ENCODE results near the gene GPR37L1.
"Not testable (repeated sequence)": the region's sequence is repeated elsewhere in the genome, so short reads cannot be mapped to it uniquely, and the experiment has no call there.

Gene GPR37L1

GRCh38 chr1:202156590-202156989 is 33.9 kb downstream of the GPR37L1 start:
- no peak for DNase-seq

- DNase-seq, result no peak
Observed at GRCh38 chr1:202157945-202158344, 35.2 kb downstream of the GPR37L1 start.

- no peak for DNase-seq
Observed at GRCh38 chr1:202158810-202159533, 36.3 kb downstream of the GPR37L1 start.

- no peak for DNase-seq
Observed at GRCh38 chr1:202159534-202160371, 37.0 kb downstream of the GPR37L1 start.

GRCh38 chr1:202160377-202160940 is 37.7 kb downstream of the GPR37L1 start, which contains the start of gene PTPN7:
TSS of gene PTPN7 (minus strand) at chr1:202160602. CDS start at chr1:202159402, 1,200 bp downstream.
- DNase-seq, result no peak

GRCh38 chr1:202161151-202162046 is 38.7 kb downstream of the GPR37L1 start:
- no peak for DNase-seq

- DNase-seq, result no peak
Observed at GRCh38 chr1:202162047-202162417, 39.3 kb downstream of the GPR37L1 start.

- DNase-seq, result no peak
Observed at GRCh38 chr1:202162418-202163280, 39.9 kb downstream of the GPR37L1 start.

GRCh38 chr1:202163281-202164270 is 40.9 kb downstream of the GPR37L1 start:
- no peak for DNase-seq

- no peak for DNase-seq
Observed at GRCh38 chr1:202164271-202165037, 41.7 kb downstream of the GPR37L1 start.

GRCh38 chr1:202165267-202165941 is 42.7 kb downstream of the GPR37L1 start:
- no peak for DNase-seq

GRCh38 chr1:202165942-202166843 is 43.5 kb downstream of the GPR37L1 start:
- no peak for DNase-seq

GRCh38 chr1:202167054-202167453 is 44.3 kb downstream of the GPR37L1 start:
- DNase-seq, result not testable (repeated sequence)

GRCh38 chr1:202167708-202168415 is 45.1 kb downstream of the GPR37L1 start:
- no peak for DNase-seq

- no peak for DNase-seq
Observed at GRCh38 chr1:202168861-202169260, 46.1 kb downstream of the GPR37L1 start.

GRCh38 chr1:202170726-202171125 is 48.0 kb downstream of the GPR37L1 start:
- no peak for DNase-seq
